Neural cell (in vitro differentiated cells): ENCODE measurements around the gene TRAF6. TPM values are rescaled to one million over a fixed set of nuclear protein-coding genes. Genes with fewer than 3 reads are reported as not detected.

Source experiments
- H2AFZ ChIP-seq: fragments of 200-600, 300-800 bp; sonication (generic), shearing (Covaris generic); 2 replicates; pipeline ENCODE4 v1.6.0; 2014; ENCODE audit warnings: low read depth, mild to moderate bottlenecking, antibody characterized with exemption, low read length, moderate library complexity
- H3F3A ChIP-seq: fragments of 200-600 bp; shearing (Covaris generic); 2 replicates; pipeline ENCODE4 v1.6.1; 2016; ENCODE audit warnings: mild to moderate bottlenecking, moderate library complexity, mixed read lengths, antibody characterized with exemption, low read length; ENCODE audit not compliant: insufficient read depth, poor library complexity, severe bottlenecking
- H3K27ac ChIP-seq: fragments of 200-600, 300-800 bp; sonication (generic), shearing (Covaris generic); 2 replicates; pipeline ENCODE4 v1.5.1; 2014; ENCODE audit warnings: mild to moderate bottlenecking, low read length, moderate library complexity
- H3K27me3 ChIP-seq: fragments of 300-800, 200-600 bp; sonication (generic), shearing (Covaris generic); 2 replicates; pipeline ENCODE4 v1.6.0; 2014; ENCODE audit warnings: mild to moderate bottlenecking, low read depth, low read length, moderate library complexity; ENCODE audit not compliant: insufficient read depth
- H3K36me3 ChIP-seq: fragments of 300-800, 200-600 bp; sonication (generic), shearing (Covaris generic); 2 replicates; pipeline ENCODE4 v1.5.1; 2014; ENCODE audit warnings: mild to moderate bottlenecking, antibody characterized with exemption, low read length, moderate library complexity; ENCODE audit not compliant: insufficient read depth
- H3K4me2 ChIP-seq: fragments of 300-800, 200-600 bp; sonication (generic), shearing (Covaris generic); 2 replicates; pipeline ENCODE4 v1.6.0; 2014; ENCODE audit warnings: mild to moderate bottlenecking, low read length
- H3K4me3 ChIP-seq: fragments of 300-800, 200-600 bp; sonication (generic), shearing (Covaris generic); 2 replicates; pipeline ENCODE4 v1.5.1; 2014; ENCODE audit warnings: mild to moderate bottlenecking, low read length, moderate library complexity
- H3K79me2 ChIP-seq: fragments of 200-600 bp; shearing (Covaris generic); replicated peaks from 2 replicates; pipeline ENCODE4 v1.6.0; 2014; ENCODE audit warnings: mild to moderate bottlenecking, low read length, moderate library complexity; ENCODE audit not compliant: insufficient read depth
- H3K9ac ChIP-seq: fragments of 300-800, 200-600 bp; sonication (generic), shearing (Covaris generic); 2 replicates; pipeline ENCODE4 v1.6.1; 2016; ENCODE audit warnings: mild to moderate bottlenecking, low read length, mixed read lengths
- H3K9me2 ChIP-seq: fragments of 200-600 bp; shearing (Covaris generic); 2 replicates; pipeline ENCODE4 v1.6.1; 2016; ENCODE audit warnings: mild to moderate bottlenecking, low read length, mixed read lengths; ENCODE audit not compliant: insufficient read depth
- H3K9me3 ChIP-seq: fragments of 200-600, 300-800 bp; sonication (generic), shearing (Covaris generic); 2 replicates; pipeline ENCODE4 v1.6.1; 2016; ENCODE audit warnings: mild to moderate bottlenecking, mixed run types, low read length, moderate library complexity, mixed read lengths
- H4K20me1 ChIP-seq: fragments of 200-600 bp; shearing (Covaris generic); 2 replicates; pipeline ENCODE4 v1.6.1; 2016; ENCODE audit warnings: mild to moderate bottlenecking, mixed run types; ENCODE audit not compliant: insufficient read depth
- CTCF ChIP-seq: fragments of 450-650 bp; IDR thresholded peaks from 2 replicates; pipeline ENCODE4 v1.5.1; 2014; ENCODE audit warnings: antibody characterized with exemption, mild to moderate bottlenecking, moderate library complexity; ENCODE audit not compliant: poor library complexity, severe bottlenecking
- EP300 ChIP-seq: fragments of 450-650 bp; conservative IDR thresholded peaks from 2 replicates; pipeline ENCODE4 v1.6.1; 2014; ENCODE audit warnings: antibody characterized with exemption, mild to moderate bottlenecking, moderate library complexity; ENCODE audit not compliant: poor library complexity, severe bottlenecking
- EZH2 ChIP-seq: fragments of 200-600, 300-800 bp; shearing (Covaris generic), sonication (generic); IDR thresholded peaks from 2 replicates; pipeline ENCODE4 v1.6.1; 2014; ENCODE audit warnings: antibody characterized with exemption, low read length, borderline replicate concordance, mild to moderate bottlenecking; ENCODE audit not compliant: insufficient read depth, poor library complexity, severe bottlenecking
- MXI1 ChIP-seq: fragments of 450-650 bp; conservative IDR thresholded peaks from 2 replicates; pipeline ENCODE4 v1.6.1; 2014; ENCODE audit warnings: antibody characterized with exemption, mild to moderate bottlenecking; ENCODE audit not compliant: poor library complexity, severe bottlenecking
- POLR2AphosphoS5 ChIP-seq: IDR thresholded peaks from 2 replicates; pipeline ENCODE4 v1.6.1; 2012
- RAD21 ChIP-seq: fragments of 450-650 bp; conservative IDR thresholded peaks from 2 replicates; pipeline ENCODE4 v1.6.1; 2014; ENCODE audit warnings: antibody characterized with exemption, mild to moderate bottlenecking, moderate library complexity
- SMC3 ChIP-seq: fragments of 450-650 bp; conservative IDR thresholded peaks from 2 replicates; pipeline ENCODE4 v1.6.1; 2014; ENCODE audit warnings: antibody characterized with exemption, mild to moderate bottlenecking, moderate library complexity; ENCODE audit not compliant: poor library complexity
- TAF1 ChIP-seq: IDR thresholded peaks from 2 replicates; pipeline ENCODE4 v1.6.1; 2012; ENCODE audit warnings: low read depth
- polyA plus RNA-seq: library from polyadenylated mRNA; depleted of rRNA; stranded (reverse); fragments of >200 nt; gene quantifications from 2 replicates; pipeline ENCODE4 v1.2.3, GENCODE V29; 2014
- TF ChIP-seq, protein P1 (sequence below): IDR thresholded peaks from 2 replicates; pipeline ENCODE4 v1.6.1; 2012; ENCODE audit warnings: borderline replicate concordance

The TRAF6 gene
- polyA plus RNA-seq, 1 donor from 2014 or later = 7.5 TPM

DNA sequence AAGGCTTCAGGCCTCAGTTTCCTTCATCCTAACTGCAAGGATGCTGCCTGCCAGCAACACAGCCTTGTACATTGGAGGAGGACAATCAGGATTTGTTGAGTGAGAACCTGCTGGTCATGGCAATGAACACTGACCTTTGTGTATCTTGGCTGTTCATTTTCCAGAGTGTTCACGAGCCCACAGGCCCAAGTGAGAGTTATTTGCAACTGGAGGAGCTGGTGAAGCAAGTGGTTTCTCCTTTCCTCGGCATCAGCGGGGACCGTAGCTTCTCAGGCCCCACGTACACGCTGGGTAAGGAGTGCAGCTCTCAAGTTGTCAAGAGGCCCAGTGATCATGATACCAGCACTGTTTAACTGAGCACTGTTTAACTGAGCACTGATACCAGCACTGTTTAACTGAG, 59.0 kb downstream of the TRAF6 start:
- Histone ChIP-seq H3K9me2 (no peaks in the 10 kb centered on the region), H3K79me2 (no peaks in the 10 kb centered on the region), H3K9me3 (no peaks in the 10 kb centered on the region), H3K36me3 (no peaks in the 10 kb centered on the region), H3K27me3 (no peaks in the 10 kb centered on the region), H3K4me3 (no peak overlapping the region), H4K20me1 (no peaks in the 10 kb centered on the region), H3K27ac (no peak overlapping the region), H3K9ac (no peak overlapping the region), H2AFZ (no peak overlapping the region), H3F3A (no peaks in the 10 kb centered on the region), H3K4me2 (no peak overlapping the region)
- TF ChIP-seq, protein P1, sequence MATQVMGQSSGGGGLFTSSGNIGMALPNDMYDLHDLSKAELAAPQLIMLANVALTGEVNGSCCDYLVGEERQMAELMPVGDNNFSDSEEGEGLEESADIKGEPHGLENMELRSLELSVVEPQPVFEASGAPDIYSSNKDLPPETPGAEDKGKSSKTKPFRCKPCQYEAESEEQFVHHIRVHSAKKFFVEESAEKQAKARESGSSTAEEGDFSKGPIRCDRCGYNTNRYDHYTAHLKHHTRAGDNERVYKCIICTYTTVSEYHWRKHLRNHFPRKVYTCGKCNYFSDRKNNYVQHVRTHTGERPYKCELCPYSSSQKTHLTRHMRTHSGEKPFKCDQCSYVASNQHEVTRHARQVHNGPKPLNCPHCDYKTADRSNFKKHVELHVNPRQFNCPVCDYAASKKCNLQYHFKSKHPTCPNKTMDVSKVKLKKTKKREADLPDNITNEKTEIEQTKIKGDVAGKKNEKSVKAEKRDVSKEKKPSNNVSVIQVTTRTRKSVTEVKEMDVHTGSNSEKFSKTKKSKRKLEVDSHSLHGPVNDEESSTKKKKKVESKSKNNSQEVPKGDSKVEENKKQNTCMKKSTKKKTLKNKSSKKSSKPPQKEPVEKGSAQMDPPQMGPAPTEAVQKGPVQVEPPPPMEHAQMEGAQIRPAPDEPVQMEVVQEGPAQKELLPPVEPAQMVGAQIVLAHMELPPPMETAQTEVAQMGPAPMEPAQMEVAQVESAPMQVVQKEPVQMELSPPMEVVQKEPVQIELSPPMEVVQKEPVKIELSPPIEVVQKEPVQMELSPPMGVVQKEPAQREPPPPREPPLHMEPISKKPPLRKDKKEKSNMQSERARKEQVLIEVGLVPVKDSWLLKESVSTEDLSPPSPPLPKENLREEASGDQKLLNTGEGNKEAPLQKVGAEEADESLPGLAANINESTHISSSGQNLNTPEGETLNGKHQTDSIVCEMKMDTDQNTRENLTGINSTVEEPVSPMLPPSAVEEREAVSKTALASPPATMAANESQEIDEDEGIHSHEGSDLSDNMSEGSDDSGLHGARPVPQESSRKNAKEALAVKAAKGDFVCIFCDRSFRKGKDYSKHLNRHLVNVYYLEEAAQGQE = no peak
- TF ChIP-seq EP300 = no peak
- no peak for TF ChIP-seq POLR2AphosphoS5

GRCh38 chr11:36450110-36450572, 59.9 kb downstream of the TRAF6 start:
- no peaks in the 10 kb centered on the region for H3K9me3 ChIP-seq
- no peak overlapping the region for H3K4me2 ChIP-seq
- no peaks in the 10 kb centered on the region for H3K36me3 ChIP-seq
- no peaks in the 10 kb centered on the region for H3K9me2 ChIP-seq
- H2AFZ ChIP-seq = no peak overlapping the region
- H3K27ac ChIP-seq = no peak overlapping the region
- H3F3A ChIP-seq = no peaks in the 10 kb centered on the region
- no peaks in the 10 kb centered on the region for H4K20me1 ChIP-seq
- H3K27me3 ChIP-seq = no peaks in the 10 kb centered on the region
- no peak overlapping the region for H3K4me3 ChIP-seq
- no peaks in the 10 kb centered on the region for H3K79me2 ChIP-seq
- H3K9ac ChIP-seq = no peak overlapping the region
- TF ChIP-seq POLR2AphosphoS5 (no peak), CTCF (no peak), EZH2 (no peak), MXI1 (no peak), EP300 (no peak), RAD21 (no peak), TAF1 (no peak), SMC3 (no peak)
- TF ChIP-seq, protein P1 = no peak
